ENCODE data around the gene SLC7A6OS. TPM values are rescaled to one million over a fixed set of nuclear protein-coding genes. Genes with fewer than 3 reads are reported as not detected.

Gene SLC7A6OS
- total and polyA plus RNA-seq, 10 of the 15 experiments (the other 5 are each of a cell fraction or from before 2014, with no cell fraction given) = 2.9 to 27.4 (median 16.9) TPM

GRCh38 chr16:68310774-68311511 is at the start of gene SLC7A6OS, which contains the start of gene PRMT7 (continued):
- TF ChIP-seq CTCF (IDR thresholded peaks at IDR 0.05 in 2 of 3, conservative IDR thresholded peaks at IDR 0.05 in 1 of 3; ENCODE audit: control insufficient read depth in 2 of 3, extremely low read depth in 1 of 3, insufficient read depth in 1 of 3, low read depth in 3 of 3, low read length in 3 of 3) = no peak
- TF ChIP-seq FOS (IDR thresholded peaks at IDR 0.05; ENCODE audit: borderline replicate concordance, extremely low read depth, insufficient read length) = no peak
- no peak for TF ChIP-seq SUPT20H (IDR thresholded peaks at IDR 0.05; ENCODE audit: borderline replicate concordance, control insufficient read depth, low read depth, low read length)
- TF ChIP-seq POLR2AphosphoS2 (IDR thresholded peaks at IDR 0.05; ENCODE audit: low read depth, low read length) = peak; percentile 71
- no peak for TF ChIP-seq ETV6 (conservative IDR thresholded peaks at IDR 0.05 in 1 of 2, IDR thresholded peaks at IDR 0.05 in 1 of 2; ENCODE audit: borderline replicate concordance in 1 of 2, low read depth in 1 of 2)
- TF ChIP-seq, protein P1, sequence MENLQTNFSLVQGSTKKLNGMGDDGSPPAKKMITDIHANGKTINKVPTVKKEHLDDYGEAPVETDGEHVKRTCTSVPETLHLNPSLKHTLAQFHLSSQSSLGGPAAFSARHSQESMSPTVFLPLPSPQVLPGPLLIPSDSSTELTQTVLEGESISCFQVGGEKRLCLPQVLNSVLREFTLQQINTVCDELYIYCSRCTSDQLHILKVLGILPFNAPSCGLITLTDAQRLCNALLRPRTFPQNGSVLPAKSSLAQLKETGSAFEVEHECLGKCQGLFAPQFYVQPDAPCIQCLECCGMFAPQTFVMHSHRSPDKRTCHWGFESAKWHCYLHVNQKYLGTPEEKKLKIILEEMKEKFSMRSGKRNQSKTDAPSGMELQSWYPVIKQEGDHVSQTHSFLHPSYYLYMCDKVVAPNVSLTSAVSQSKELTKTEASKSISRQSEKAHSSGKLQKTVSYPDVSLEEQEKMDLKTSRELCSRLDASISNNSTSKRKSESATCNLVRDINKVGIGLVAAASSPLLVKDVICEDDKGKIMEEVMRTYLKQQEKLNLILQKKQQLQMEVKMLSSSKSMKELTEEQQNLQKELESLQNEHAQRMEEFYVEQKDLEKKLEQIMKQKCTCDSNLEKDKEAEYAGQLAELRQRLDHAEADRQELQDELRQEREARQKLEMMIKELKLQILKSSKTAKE (IDR thresholded peaks at IDR 0.05; ENCODE audit: low read depth, poor library complexity, severe bottlenecking) = no peak
- no peak for TF ChIP-seq CBX5 (IDR thresholded peaks at IDR 0.05; ENCODE audit: low read depth)
- no peak for TF ChIP-seq TCF3 (IDR thresholded peaks at IDR 0.05; ENCODE audit: borderline replicate concordance, insufficient read depth, low read depth, low read length)
- no peak; the same call in 1 of the 2 replicates for TF ChIP-seq MTA2 (IDR thresholded peaks at IDR 0.05; ENCODE audit: low read depth)
- TF ChIP-seq, protein P2, sequence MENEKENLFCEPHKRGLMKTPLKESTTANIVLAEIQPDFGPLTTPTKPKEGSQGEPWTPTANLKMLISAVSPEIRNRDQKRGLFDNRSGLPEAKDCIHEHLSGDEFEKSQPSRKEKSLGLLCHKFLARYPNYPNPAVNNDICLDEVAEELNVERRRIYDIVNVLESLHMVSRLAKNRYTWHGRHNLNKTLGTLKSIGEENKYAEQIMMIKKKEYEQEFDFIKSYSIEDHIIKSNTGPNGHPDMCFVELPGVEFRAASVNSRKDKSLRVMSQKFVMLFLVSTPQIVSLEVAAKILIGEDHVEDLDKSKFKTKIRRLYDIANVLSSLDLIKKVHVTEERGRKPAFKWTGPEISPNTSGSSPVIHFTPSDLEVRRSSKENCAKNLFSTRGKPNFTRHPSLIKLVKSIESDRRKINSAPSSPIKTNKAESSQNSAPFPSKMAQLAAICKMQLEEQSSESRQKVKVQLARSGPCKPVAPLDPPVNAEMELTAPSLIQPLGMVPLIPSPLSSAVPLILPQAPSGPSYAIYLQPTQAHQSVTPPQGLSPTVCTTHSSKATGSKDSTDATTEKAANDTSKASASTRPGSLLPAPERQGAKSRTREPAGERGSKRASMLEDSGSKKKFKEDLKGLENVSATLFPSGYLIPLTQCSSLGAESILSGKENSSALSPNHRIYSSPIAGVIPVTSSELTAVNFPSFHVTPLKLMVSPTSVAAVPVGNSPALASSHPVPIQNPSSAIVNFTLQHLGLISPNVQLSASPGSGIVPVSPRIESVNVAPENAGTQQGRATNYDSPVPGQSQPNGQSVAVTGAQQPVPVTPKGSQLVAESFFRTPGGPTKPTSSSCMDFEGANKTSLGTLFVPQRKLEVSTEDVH (IDR thresholded peaks at IDR 0.05; ENCODE audit: low read depth, partially characterized antibody) = peak; percentile 67
- TF ChIP-seq RUNX3 (IDR thresholded peaks at IDR 0.05; ENCODE audit: low read length) = peak; percentile 69
- no peak for TF ChIP-seq JUND (IDR thresholded peaks at IDR 0.05; ENCODE audit: low read depth, low read length)
- 0 out of 2 replicates have a peak, but pooled peaks have one; percentile 8 for TF ChIP-seq RAD21 (IDR thresholded peaks at IDR 0.05; ENCODE audit: insufficient read depth, low read depth, low read length)
- 0 out of 2 replicates have a peak, but pooled peaks have one; percentile 84 for TF ChIP-seq NBN (IDR thresholded peaks at IDR 0.05)
- peak; percentile 10 to 48; a peak in 1 of 4 replicates for TF ChIP-seq IKZF2 (IDR thresholded peaks at IDR 0.05)
- TF ChIP-seq IRF4 (IDR thresholded peaks at IDR 0.05; ENCODE audit: low read depth, low read length) = no peak
- no peak for TF ChIP-seq ATF2 (IDR thresholded peaks at IDR 0.05; ENCODE audit: low read length)
